ENCODE data around the gene PHKG1.

- TF ChIP-seq, protein P1, sequence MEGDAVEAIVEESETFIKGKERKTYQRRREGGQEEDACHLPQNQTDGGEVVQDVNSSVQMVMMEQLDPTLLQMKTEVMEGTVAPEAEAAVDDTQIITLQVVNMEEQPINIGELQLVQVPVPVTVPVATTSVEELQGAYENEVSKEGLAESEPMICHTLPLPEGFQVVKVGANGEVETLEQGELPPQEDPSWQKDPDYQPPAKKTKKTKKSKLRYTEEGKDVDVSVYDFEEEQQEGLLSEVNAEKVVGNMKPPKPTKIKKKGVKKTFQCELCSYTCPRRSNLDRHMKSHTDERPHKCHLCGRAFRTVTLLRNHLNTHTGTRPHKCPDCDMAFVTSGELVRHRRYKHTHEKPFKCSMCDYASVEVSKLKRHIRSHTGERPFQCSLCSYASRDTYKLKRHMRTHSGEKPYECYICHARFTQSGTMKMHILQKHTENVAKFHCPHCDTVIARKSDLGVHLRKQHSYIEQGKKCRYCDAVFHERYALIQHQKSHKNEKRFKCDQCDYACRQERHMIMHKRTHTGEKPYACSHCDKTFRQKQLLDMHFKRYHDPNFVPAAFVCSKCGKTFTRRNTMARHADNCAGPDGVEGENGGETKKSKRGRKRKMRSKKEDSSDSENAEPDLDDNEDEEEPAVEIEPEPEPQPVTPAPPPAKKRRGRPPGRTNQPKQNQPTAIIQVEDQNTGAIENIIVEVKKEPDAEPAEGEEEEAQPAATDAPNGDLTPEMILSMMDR (IDR thresholded peaks at IDR 0.05) = no peak
- no peak for TF ChIP-seq POLR2A (IDR thresholded peaks at IDR 0.05)
These were observed 41.8 kb downstream of the PHKG1 start for GRCh38 chr7:56051053-56051338.

Measured in esophagus squamous epithelium (tissue), 4 donors.